PC-3 (cell line): ENCODE data around the gene KRT81. TPM values are rescaled to one million over a fixed set of nuclear protein-coding genes. Genes with fewer than 3 reads are reported as not detected.

Source experiments
- ATAC-seq: fragments of 200-7000 bp; cut with Tn5 transposase; 2 replicates; pipeline ENCODE4 v1.9.1; 2020; ENCODE audit warnings: mild to moderate bottlenecking, moderate library complexity
- BruUV-seq: library from RNA; stranded (reverse); fragments of 400-500 nt; replicated peaks from 2 replicates; lab custom pipeline; 2021; lab: Mats Ljungman, UMichigan
- CTCF ChIA-PET: fragments of 300-600 bp; sonication (Branson Sonifier 250); formaldehyde crosslinking; loops from one replicate; lab custom pipeline; 2022; ENCODE audit warnings: antibody characterized with exemption; lab: Charles Lee
- POLR2A ChIA-PET: fragments of 300-600 bp; sonication (Branson Sonifier 250); formaldehyde crosslinking; loops from one replicate; lab custom pipeline; 2022; ENCODE audit warnings: antibody characterized with exemption; ENCODE audit not compliant: unreplicated experiment; lab: Charles Lee
- DNase-seq: peaks from one replicate; pipeline ENCODE4 v3.0.0-alpha.2; 2015
- H2AFZ ChIP-seq: fragments of 300-600 bp; sonication (generic); 2 replicates; pipeline ENCODE4 v1.6.0; 2016; ENCODE audit warnings: antibody characterized with exemption, low read length
- H3F3A ChIP-seq: fragments of 300-600 bp; sonication (generic); one replicate; pipeline ENCODE4 v1.6.0; 2017; ENCODE audit warnings: antibody characterized with exemption, low read length, control low read depth, mild to moderate bottlenecking; ENCODE audit not compliant: unreplicated experiment
- H3K27ac ChIP-seq: fragments of 300-600 bp; sonication (generic); 2 replicates; pipeline ENCODE4 v1.5.1; 2016; ENCODE audit warnings: mild to moderate bottlenecking, low read length
- H3K27me3 ChIP-seq: fragments of 300-600 bp; sonication (generic); 2 replicates; pipeline ENCODE4 v1.6.1; 2016; ENCODE audit warnings: low read length, mixed read lengths
- H3K36me3 ChIP-seq: fragments of 300-600 bp; sonication (generic); 2 replicates; pipeline ENCODE4 v1.6.1; 2016; ENCODE audit warnings: low read depth, mixed run types, low read length, mixed read lengths
- H3K4me1 ChIP-seq: fragments of 300-600 bp; sonication (generic); 2 replicates; pipeline ENCODE4 v1.5.1; 2016; ENCODE audit warnings: low read length; ENCODE audit not compliant: insufficient read depth
- H3K4me2 ChIP-seq: fragments of 300-600 bp; sonication (generic); 2 replicates; pipeline ENCODE4 v1.6.0; 2016; ENCODE audit warnings: low read length
- H3K4me3 ChIP-seq: fragments of 300-600 bp; sonication (generic); 2 replicates; pipeline ENCODE4 v1.5.1; 2016; ENCODE audit warnings: mild to moderate bottlenecking, low read length, mixed read lengths
- H3K79me2 ChIP-seq: fragments of 300-600 bp; sonication (generic); 2 replicates; pipeline ENCODE4 v1.6.1; 2017; ENCODE audit warnings: low read length, mixed read lengths
- H3K9ac ChIP-seq: fragments of 300-600 bp; sonication (generic); 2 replicates; pipeline ENCODE4 v1.6.0; 2016; ENCODE audit warnings: mild to moderate bottlenecking, low read length
- H3K9me2 ChIP-seq: fragments of 300-600 bp; sonication (generic); replicated peaks from 2 replicates; pipeline ENCODE4 v1.6.1; 2016; ENCODE audit warnings: mixed run types, low read length, mixed read lengths
- H3K9me3 ChIP-seq: fragments of 300-600 bp; sonication (generic); 2 replicates; pipeline ENCODE4 v1.6.1; 2016; ENCODE audit warnings: low read length, mixed read lengths
- H4K20me1 ChIP-seq: fragments of 300-600 bp; sonication (generic); 2 replicates; pipeline ENCODE4 v1.6.1; 2016; ENCODE audit warnings: low read length, mixed read lengths
- EZH2 ChIP-seq: fragments of 300-600 bp; sonication (generic); IDR thresholded peaks from one replicate; pipeline ENCODE4 v1.6.1; 2017; ENCODE audit warnings: antibody characterized with exemption, mild to moderate bottlenecking, low read length; ENCODE audit not compliant: unreplicated experiment
- EZH2phosphoT487 ChIP-seq: fragments of 300-600 bp; sonication (generic); IDR thresholded peaks from 2 replicates; pipeline ENCODE4 v1.6.1; 2018; ENCODE audit warnings: mild to moderate bottlenecking, antibody characterized with exemption, low read length, borderline replicate concordance
- intact Hi-C: fragments of 100-400 bp; cut with micrococcal nuclease; formaldehyde crosslinking; loops from 2 replicates; pipeline ENCODE4 v1.9.0; 2023
- total RNA-seq: library from RNA; depleted of rRNA; stranded (reverse); fragments of >200 nt; gene quantifications from 2 replicates; pipeline ENCODE4 v1.2.3, GENCODE V29; 2014
- TF ChIP-seq, protein P1 (sequence below): fragments of 300-600 bp; sonication (generic); conservative IDR thresholded peaks from 2 replicates; pipeline ENCODE4 v1.5.1; 2017; ENCODE audit warnings: antibody characterized with exemption, low read depth, mild to moderate bottlenecking, low read length

KRT81 gene
- total RNA-seq, 1 experiment from 2014 or later: 1,688 TPM

DNA sequence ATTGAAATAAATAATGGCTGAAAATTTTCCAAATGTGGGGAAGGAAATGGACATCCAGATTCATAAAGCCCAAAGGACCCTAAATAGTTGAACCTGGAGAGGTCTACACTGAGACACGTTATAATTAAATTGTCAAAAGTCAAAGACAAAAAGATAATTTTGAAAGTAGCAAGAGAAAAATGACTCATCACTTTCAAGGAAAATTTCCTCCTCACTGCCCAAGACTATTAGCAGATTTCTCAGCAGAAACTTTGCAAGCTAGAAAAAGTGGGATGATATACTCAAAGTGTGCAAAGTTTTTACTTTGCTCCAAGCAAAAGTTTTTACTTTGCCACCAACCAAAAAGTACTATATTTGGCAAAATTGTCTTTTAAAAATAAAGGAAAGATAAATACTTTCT, 45.7 kb upstream of the KRT81 start:
- no peak overlapping the region for H3K4me3 ChIP-seq
- no peak overlapping the region for H3K9ac ChIP-seq
- ChIA-PET POLR2A (no interaction called here), CTCF (no interaction called here)
- H3K79me2 ChIP-seq: no peaks in the 10 kb centered on the region
- H3F3A ChIP-seq: no peaks in the 10 kb centered on the region
- intact Hi-C loops: no loop called here
- H3K4me2 ChIP-seq: no peak overlapping the region
- no TSS peak for BruUV-seq
- ATAC-seq: no peak
- peak; percentile 16 for DNase-seq
- H4K20me1 ChIP-seq: no peaks in the 10 kb centered on the region
- H2AFZ ChIP-seq: no peak overlapping the region
- TF ChIP-seq, protein P1, sequence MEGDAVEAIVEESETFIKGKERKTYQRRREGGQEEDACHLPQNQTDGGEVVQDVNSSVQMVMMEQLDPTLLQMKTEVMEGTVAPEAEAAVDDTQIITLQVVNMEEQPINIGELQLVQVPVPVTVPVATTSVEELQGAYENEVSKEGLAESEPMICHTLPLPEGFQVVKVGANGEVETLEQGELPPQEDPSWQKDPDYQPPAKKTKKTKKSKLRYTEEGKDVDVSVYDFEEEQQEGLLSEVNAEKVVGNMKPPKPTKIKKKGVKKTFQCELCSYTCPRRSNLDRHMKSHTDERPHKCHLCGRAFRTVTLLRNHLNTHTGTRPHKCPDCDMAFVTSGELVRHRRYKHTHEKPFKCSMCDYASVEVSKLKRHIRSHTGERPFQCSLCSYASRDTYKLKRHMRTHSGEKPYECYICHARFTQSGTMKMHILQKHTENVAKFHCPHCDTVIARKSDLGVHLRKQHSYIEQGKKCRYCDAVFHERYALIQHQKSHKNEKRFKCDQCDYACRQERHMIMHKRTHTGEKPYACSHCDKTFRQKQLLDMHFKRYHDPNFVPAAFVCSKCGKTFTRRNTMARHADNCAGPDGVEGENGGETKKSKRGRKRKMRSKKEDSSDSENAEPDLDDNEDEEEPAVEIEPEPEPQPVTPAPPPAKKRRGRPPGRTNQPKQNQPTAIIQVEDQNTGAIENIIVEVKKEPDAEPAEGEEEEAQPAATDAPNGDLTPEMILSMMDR: no peak
- TF ChIP-seq EZH2: no peak
- no peak for TF ChIP-seq EZH2phosphoT487
- H3K27me3 ChIP-seq: no peaks in the 10 kb centered on the region
- H3K4me1 ChIP-seq: no peaks in the 10 kb centered on the region
- H3K9me3 ChIP-seq: no peaks in the 10 kb centered on the region
- H3K9me2 ChIP-seq: no peaks in the 10 kb centered on the region
- H3K27ac ChIP-seq: no peak overlapping the region
- no peaks in the 10 kb centered on the region for H3K36me3 ChIP-seq

DNA sequence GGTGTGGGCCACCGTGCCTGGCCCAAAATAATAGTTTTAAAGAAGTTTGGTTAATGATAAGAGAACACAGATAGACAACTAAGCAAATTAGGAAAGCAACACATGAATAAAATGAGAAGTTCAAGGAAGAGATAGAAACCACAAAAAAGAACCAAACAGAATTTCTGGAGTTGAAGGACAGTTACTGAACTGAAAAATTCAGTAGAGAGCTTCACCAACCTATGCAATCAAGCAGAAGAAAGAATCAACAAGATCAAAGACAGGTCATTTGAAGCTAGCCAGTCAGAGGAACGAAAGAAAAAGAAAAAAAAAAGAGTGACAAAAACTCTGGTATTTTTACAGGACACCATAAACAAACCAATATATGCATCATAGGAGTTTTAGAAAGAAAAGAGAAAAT, 45.3 kb upstream of the KRT81 start:
- H3K27me3 ChIP-seq: no peaks in the 10 kb centered on the region
- H3K4me2 ChIP-seq: no peak overlapping the region
- ATAC-seq (no peak), DNase-seq (no peak)
- no peaks in the 10 kb centered on the region for H3K9me2 ChIP-seq
- CTCF ChIA-PET: no interaction called here
- POLR2A ChIA-PET: no interaction called here
- H3K9ac ChIP-seq: no peak overlapping the region
- H3K4me3 ChIP-seq: no peak overlapping the region
- no peaks in the 10 kb centered on the region for H3K79me2 ChIP-seq
- no peak overlapping the region for H3K27ac ChIP-seq
- no peaks in the 10 kb centered on the region for H3F3A ChIP-seq
- H2AFZ ChIP-seq: no peak overlapping the region
- no peaks in the 10 kb centered on the region for H3K9me3 ChIP-seq
- intact Hi-C loops: no loop called here
- BruUV-seq: no TSS peak
- no peaks in the 10 kb centered on the region for H3K36me3 ChIP-seq
- TF ChIP-seq, protein P1: no peak
- no peak for TF ChIP-seq EZH2phosphoT487
- no peak for TF ChIP-seq EZH2
- no peaks in the 10 kb centered on the region for H4K20me1 ChIP-seq
- no peaks in the 10 kb centered on the region for H3K4me1 ChIP-seq

DNA sequence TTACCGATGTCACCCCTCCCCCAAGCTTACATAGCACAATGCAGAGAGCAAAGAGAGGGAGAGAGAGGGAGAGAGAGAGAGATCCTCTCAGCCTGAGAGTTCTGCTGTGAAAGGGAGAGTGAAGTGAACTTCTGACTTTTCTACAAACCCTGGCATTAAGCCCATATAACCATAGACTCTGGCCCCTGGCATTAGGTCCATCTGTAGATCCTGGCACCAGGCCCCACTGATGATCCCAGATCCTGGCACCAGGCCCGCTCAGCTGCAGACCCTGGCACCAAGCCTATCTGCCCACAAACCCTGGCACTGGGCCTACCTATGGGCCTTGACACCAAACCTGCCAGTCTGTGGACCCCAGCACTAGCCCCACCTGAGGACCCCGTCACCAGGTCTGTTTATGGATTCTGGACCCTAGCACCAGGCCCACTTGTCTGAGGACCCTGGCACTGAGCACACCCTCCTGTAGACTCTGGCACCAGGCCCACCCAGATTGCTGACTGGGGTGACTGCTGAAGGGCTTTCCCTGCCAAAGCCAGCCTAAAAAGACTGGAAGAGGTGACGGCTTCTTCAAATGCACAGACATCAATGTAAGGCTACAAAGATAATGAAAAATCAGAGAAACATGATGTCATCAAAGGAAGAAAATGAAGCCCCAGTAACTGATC, 44.4 kb upstream of the KRT81 start:
- no peak overlapping the region for H3K9ac ChIP-seq
- H3K36me3 ChIP-seq: no peaks in the 10 kb centered on the region
- H3K4me1 ChIP-seq: no peaks in the 10 kb centered on the region
- intact Hi-C loops: no loop called here
- no peak overlapping the region for H3K27ac ChIP-seq
- ATAC-seq (no peak), DNase-seq (no peak)
- no TSS peak for BruUV-seq
- no peak overlapping the region for H2AFZ ChIP-seq
- H3K27me3 ChIP-seq: no peaks in the 10 kb centered on the region
- no peaks in the 10 kb centered on the region for H3K9me3 ChIP-seq
- no peaks in the 10 kb centered on the region for H4K20me1 ChIP-seq
- H3K9me2 ChIP-seq: no peaks in the 10 kb centered on the region
- no peak overlapping the region for H3K4me3 ChIP-seq
- ChIA-PET CTCF (no interaction called here), POLR2A (no interaction called here)
- H3K4me2 ChIP-seq: no peak overlapping the region
- TF ChIP-seq, protein P1: no peak
- TF ChIP-seq EZH2 (no peak), EZH2phosphoT487 (no peak)
- H3K79me2 ChIP-seq: no peaks in the 10 kb centered on the region
- H3F3A ChIP-seq: no peaks in the 10 kb centered on the region
